Hepatocyte (in vitro differentiated cells): ENCODE results near the gene IRF2BPL.

Experiments used
- EZH2 ChIP-seq: fragments of 200-600 bp; sonication (generic); IDR thresholded peaks from 2 replicates; pipeline ENCODE4 v1.6.1; 2016; ENCODE audit warnings: antibody characterized with exemption, mild to moderate bottlenecking, borderline replicate concordance
- TF ChIP-seq, protein P1 (sequence below): fragments of 200-600 bp; sonication (generic); IDR thresholded peaks from 2 replicates; pipeline ENCODE4 v1.5.1; 2016; ENCODE audit warnings: antibody characterized with exemption, mild to moderate bottlenecking; ENCODE audit not compliant: poor library complexity

GRCh38 chr14:77058785-77059184 is 30.3 kb upstream of the IRF2BPL start:
- TF ChIP-seq, protein P1, sequence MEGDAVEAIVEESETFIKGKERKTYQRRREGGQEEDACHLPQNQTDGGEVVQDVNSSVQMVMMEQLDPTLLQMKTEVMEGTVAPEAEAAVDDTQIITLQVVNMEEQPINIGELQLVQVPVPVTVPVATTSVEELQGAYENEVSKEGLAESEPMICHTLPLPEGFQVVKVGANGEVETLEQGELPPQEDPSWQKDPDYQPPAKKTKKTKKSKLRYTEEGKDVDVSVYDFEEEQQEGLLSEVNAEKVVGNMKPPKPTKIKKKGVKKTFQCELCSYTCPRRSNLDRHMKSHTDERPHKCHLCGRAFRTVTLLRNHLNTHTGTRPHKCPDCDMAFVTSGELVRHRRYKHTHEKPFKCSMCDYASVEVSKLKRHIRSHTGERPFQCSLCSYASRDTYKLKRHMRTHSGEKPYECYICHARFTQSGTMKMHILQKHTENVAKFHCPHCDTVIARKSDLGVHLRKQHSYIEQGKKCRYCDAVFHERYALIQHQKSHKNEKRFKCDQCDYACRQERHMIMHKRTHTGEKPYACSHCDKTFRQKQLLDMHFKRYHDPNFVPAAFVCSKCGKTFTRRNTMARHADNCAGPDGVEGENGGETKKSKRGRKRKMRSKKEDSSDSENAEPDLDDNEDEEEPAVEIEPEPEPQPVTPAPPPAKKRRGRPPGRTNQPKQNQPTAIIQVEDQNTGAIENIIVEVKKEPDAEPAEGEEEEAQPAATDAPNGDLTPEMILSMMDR, result no peak
- TF ChIP-seq EZH2, result no peak
